IPS-NIHi11 (cell line): ENCODE measurements around the gene TTYH2.

ENCODE experiments used
- DNase-seq: peaks from one replicate; pipeline ENCODE4 v3.0.0; 2012; ENCODE audit warnings: mixed read lengths, low spot score

TTYH2 gene

GRCh38 chr17:74194682-74195081 is 18.7 kb upstream of the TTYH2 start:
- DNase-seq = no peak

GRCh38 chr17:74196541-74197317 is 16.6 kb upstream of the TTYH2 start:
- DNase-seq = no peak

GRCh38 chr17:74197801-74198200 is 15.6 kb upstream of the TTYH2 start:
- DNase-seq = no peak

- no peak for DNase-seq
Measured at GRCh38 chr17:74198694-74199093, 14.7 kb upstream of the TTYH2 start.

GRCh38 chr17:74199306-74200092 is 13.9 kb upstream of the TTYH2 start:
- peak; percentile 89 for DNase-seq

GRCh38 chr17:74200112-74200511 is 13.3 kb upstream of the TTYH2 start:
- no peak for DNase-seq

- DNase-seq = no peak
Measured at GRCh38 chr17:74201250-74201649, 12.1 kb upstream of the TTYH2 start.

GRCh38 chr17:74201948-74202347 is 11.4 kb upstream of the TTYH2 start:
- DNase-seq = no peak

GRCh38 chr17:74202938-74203337 is 10.4 kb upstream of the TTYH2 start:
- no peak for DNase-seq

- peak; percentile 93 for DNase-seq
Measured at GRCh38 chr17:74203439-74204240, 9.7 kb upstream of the TTYH2 start, which contains the start of gene RPL38. Gene RPL38 (plus strand): TSS chr17:74203678. CDS start chr17:74203956, 278 bp downstream.

GRCh38 chr17:74204474-74204873 is 8.9 kb upstream of the TTYH2 start:
- no peak for DNase-seq

- no peak for DNase-seq
Measured at GRCh38 chr17:74205274-74205673, 8.1 kb upstream of the TTYH2 start.

- DNase-seq = no peak
Measured at GRCh38 chr17:74206332-74206818, 7.0 kb upstream of the TTYH2 start.

GRCh38 chr17:74210191-74211140 is 2.9 kb upstream of the TTYH2 start:
- DNase-seq = peak; percentile 80

- no peak for DNase-seq
Measured at GRCh38 chr17:74211141-74211911, 2.0 kb upstream of the TTYH2 start.

- no peak for DNase-seq
Measured at GRCh38 chr17:74211912-74212208, 1.5 kb upstream of the TTYH2 start.

- DNase-seq = no peak
Measured at GRCh38 chr17:74212209-74212912, 1.0 kb upstream of the TTYH2 start.

- DNase-seq = no peak
Measured at GRCh38 chr17:74213861-74214391, 555 bp downstream of the TTYH2 start.

- DNase-seq = no peak
Measured at GRCh38 chr17:74214484-74215341, 1.3 kb downstream of the TTYH2 start.
